Dermis blood vessel endothelial cell (primary cell): ENCODE measurements around the gene ZMPSTE24. TPM values are rescaled to one million over a fixed set of nuclear protein-coding genes. Genes with fewer than 3 reads are reported as not detected.
"Not testable (repeated sequence)": the region's sequence is repeated elsewhere in the genome, so short reads cannot be mapped to it uniquely, and the experiment has no call there.

Source experiments
- DNase-seq: peaks from one replicate; pipeline ENCODE4 v3.0.0; 2010
- total RNA-seq: library from RNA; depleted of rRNA; stranded (reverse); fragments of >200 nt; gene quantifications from 2 replicates; pipeline ENCODE4 v1.2.3, GENCODE V29; 2014

The ZMPSTE24 gene
- 80.4 and 85.3 TPM in 2 replicates for total RNA-seq

GRCh38 chr1:40257688-40258444, at the start of gene ZMPSTE24:
Gene ZMPSTE24, plus strand, starts transcription at chr1:40258236. Its CDS starts 36 bp downstream, at chr1:40258272.
- DNase-seq = peak; percentile 98

- DNase-seq = peak; percentile 3
Measured at GRCh38 chr1:40210511-40211204, 47.4 kb upstream of the ZMPSTE24 start.

GRCh38 chr1:40218333-40218732, 39.7 kb upstream of the ZMPSTE24 start:
- no peak for DNase-seq

- DNase-seq = not testable (repeated sequence)
Measured at GRCh38 chr1:40221471-40221905, 36.5 kb upstream of the ZMPSTE24 start.

GRCh38 chr1:40221977-40222772, 35.9 kb upstream of the ZMPSTE24 start:
- no peak for DNase-seq

GRCh38 chr1:40224040-40224439, 34.0 kb upstream of the ZMPSTE24 start:
- DNase-seq = no peak

- no peak for DNase-seq
Measured at GRCh38 chr1:40226192-40226591, 31.8 kb upstream of the ZMPSTE24 start.

GRCh38 chr1:40232444-40232843, 25.6 kb upstream of the ZMPSTE24 start:
- no peak for DNase-seq

GRCh38 chr1:40239626-40240025, 18.4 kb upstream of the ZMPSTE24 start:
- DNase-seq = no peak

- no peak for DNase-seq
Measured at GRCh38 chr1:40240390-40240789, 17.6 kb upstream of the ZMPSTE24 start.

- DNase-seq = no peak
Measured at GRCh38 chr1:40241362-40241761, 16.7 kb upstream of the ZMPSTE24 start.

GRCh38 chr1:40243351-40243750, 14.7 kb upstream of the ZMPSTE24 start:
- DNase-seq = peak; percentile 59

GRCh38 chr1:40244138-40244744, 13.8 kb upstream of the ZMPSTE24 start:
- DNase-seq = no peak

- DNase-seq = no peak
Measured at GRCh38 chr1:40245686-40246085, 12.3 kb upstream of the ZMPSTE24 start.

GRCh38 chr1:40247655-40248054, 10.4 kb upstream of the ZMPSTE24 start, which contains the start of gene TMCO2:
Gene TMCO2, plus strand, starts transcription at chr1:40247937. Its CDS starts 57 bp downstream, at chr1:40247994.
- no peak for DNase-seq

GRCh38 chr1:40248412-40248811, 9.6 kb upstream of the ZMPSTE24 start:
- DNase-seq = peak; percentile 63

GRCh38 chr1:40251456-40251855, 6.6 kb upstream of the ZMPSTE24 start:
- no peak for DNase-seq

GRCh38 chr1:40252601-40253000, 5.4 kb upstream of the ZMPSTE24 start:
- no peak for DNase-seq

- DNase-seq = no peak
Measured at GRCh38 chr1:40255231-40255630, 2.8 kb upstream of the ZMPSTE24 start.

GRCh38 chr1:40256401-40257084, 1.5 kb upstream of the ZMPSTE24 start:
- DNase-seq = peak; percentile 18

GRCh38 chr1:40257313-40257687, 736 bp upstream of the ZMPSTE24 start:
- DNase-seq = no peak

GRCh38 chr1:40258445-40258769, 371 bp downstream of the ZMPSTE24 start:
- DNase-seq = peak; percentile 53
